ENCODE measurements around the gene ADAM12. TPM values are rescaled to one million over a fixed set of nuclear protein-coding genes. Genes with fewer than 3 reads are reported as not detected.

ADAM12 gene
- total RNA-seq, 4 donors from 2014 or later: 0.78 to 10.5 (median 1.2) TPM

DNA sequence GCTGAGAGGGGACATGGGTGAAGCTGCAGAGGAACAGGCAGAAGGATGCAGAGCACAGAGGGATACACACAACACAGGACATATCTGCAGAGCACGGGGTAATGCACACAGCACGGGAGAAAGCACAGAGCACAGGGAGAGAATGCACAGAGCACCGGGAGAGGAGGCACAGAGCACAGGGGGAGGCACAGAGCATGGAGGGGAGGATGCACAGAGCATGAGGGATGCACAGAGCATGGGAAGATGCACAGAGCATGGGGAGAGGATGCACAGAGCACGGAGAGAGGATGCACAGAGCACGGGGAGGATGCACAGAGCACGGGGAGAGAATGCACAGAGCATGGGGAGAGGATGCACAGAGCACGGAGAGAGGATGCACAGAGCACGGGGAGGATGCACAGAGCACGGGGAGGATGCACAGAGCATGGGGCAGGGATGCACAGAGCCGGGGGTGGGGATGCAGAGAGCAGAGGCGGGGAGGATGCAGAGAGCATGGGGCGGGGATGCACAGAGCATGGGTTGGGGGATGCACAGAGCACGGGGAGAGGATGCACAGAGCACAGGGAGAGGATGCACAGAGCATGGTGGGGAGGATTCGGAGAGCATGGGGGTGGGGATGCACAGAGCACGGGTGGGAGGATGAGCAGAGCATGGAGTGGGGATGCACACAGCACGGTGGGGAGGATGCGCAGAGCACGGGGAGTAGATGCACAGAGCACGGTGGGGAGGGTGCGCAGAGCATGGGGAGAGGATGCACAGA is 230.0 kb downstream of the ADAM12 start:
- TF ChIP-seq POLR2A (IDR thresholded peaks at IDR 0.05) (no peak), EP300 (IDR thresholded peaks at IDR 0.05) (no peak)
- TF ChIP-seq, protein P1, sequence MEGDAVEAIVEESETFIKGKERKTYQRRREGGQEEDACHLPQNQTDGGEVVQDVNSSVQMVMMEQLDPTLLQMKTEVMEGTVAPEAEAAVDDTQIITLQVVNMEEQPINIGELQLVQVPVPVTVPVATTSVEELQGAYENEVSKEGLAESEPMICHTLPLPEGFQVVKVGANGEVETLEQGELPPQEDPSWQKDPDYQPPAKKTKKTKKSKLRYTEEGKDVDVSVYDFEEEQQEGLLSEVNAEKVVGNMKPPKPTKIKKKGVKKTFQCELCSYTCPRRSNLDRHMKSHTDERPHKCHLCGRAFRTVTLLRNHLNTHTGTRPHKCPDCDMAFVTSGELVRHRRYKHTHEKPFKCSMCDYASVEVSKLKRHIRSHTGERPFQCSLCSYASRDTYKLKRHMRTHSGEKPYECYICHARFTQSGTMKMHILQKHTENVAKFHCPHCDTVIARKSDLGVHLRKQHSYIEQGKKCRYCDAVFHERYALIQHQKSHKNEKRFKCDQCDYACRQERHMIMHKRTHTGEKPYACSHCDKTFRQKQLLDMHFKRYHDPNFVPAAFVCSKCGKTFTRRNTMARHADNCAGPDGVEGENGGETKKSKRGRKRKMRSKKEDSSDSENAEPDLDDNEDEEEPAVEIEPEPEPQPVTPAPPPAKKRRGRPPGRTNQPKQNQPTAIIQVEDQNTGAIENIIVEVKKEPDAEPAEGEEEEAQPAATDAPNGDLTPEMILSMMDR (IDR thresholded peaks at IDR 0.05): no peak
- Histone ChIP-seq H3K4me3 (no peak overlapping the region), H3K36me3 (no peaks in the 10 kb centered on the region), H3K27ac (no peak overlapping the region), H3K9me3 (no peaks in the 10 kb centered on the region), H3K4me1 (peaks cover 0 to 7% (median 0%) of the 10 kb centered on the region in 4 donors), H3K27me3 (no peaks in the 10 kb centered on the region)
- WGBS, 2 donors: 67 to 69% methylated on average over 20 of the region's 20 CpGs
- DNase-seq (ENCODE audit: low spot score in 2 of 2): no peak

DNA sequence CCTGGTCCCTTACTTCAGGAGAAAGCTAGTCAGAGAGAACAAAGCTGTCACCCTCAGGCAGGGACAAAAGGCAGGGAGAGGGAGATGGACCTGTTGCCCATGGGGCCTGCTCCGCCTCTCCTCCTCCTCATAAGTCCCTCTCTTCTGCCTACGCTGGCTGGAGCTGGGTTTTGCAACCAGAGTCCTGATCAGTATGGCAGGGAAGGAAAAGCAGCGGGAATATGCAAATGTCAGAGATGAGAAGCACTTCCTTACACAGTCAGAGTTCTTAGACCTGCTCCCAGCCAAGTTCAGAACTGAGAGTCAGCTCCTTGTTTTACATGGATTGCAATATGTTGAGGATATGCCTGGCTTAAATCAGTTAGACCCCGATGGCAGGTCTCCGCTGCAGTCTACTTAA is 231.1 kb downstream of the ADAM12 start:
- H3K27ac ChIP-seq: no peak overlapping the region
- H3K4me3 ChIP-seq: no peak overlapping the region
- no peaks in the 10 kb centered on the region for H3K36me3 ChIP-seq
- TF ChIP-seq EP300 (IDR thresholded peaks at IDR 0.05) (no peak), POLR2A (IDR thresholded peaks at IDR 0.05) (no peak)
- TF ChIP-seq, protein P1 (IDR thresholded peaks at IDR 0.05): no peak
- WGBS, 2 donors: 77% methylated on average over 5 of the region's 5 CpGs
- no peaks in the 10 kb centered on the region for H3K9me3 ChIP-seq
- DNase-seq (ENCODE audit: low spot score in 2 of 2): no peak
- no peaks in the 10 kb centered on the region for H3K27me3 ChIP-seq
- H3K4me1 ChIP-seq: peaks cover 0 to 7% (median 0%) of the 10 kb centered on the region in 4 donors

DNA sequence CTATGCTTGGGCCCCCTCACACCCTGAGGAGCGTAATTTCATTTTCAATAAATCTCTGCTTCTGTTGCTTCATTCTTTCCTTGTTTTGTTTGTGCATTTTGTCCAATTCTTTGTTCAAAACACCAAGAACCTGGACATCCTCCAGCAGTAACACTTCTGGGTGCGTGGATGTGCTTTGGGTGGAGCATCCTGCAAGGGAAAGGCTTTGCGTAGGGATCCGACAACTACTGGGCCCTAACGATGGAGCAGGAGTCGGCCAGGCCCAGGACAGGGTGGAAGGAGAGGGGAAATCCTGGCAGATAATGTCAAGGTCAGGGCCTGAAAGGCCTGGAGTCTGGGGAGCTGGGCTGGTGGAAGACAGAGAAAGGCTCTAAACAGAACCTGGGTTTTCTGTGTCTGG is 231.8 kb downstream of the ADAM12 start:
- DNase-seq (ENCODE audit: low spot score in 2 of 2): no peak
- H3K27ac ChIP-seq: no peak overlapping the region
- no peaks in the 10 kb centered on the region for H3K36me3 ChIP-seq
- no peak overlapping the region for H3K4me3 ChIP-seq
- WGBS, 2 donors: 68 to 82% methylated on average over 6 of the region's 6 CpGs
- TF ChIP-seq EP300 (IDR thresholded peaks at IDR 0.05): no peak
- no peak for TF ChIP-seq POLR2A (IDR thresholded peaks at IDR 0.05)
- TF ChIP-seq, protein P1 (IDR thresholded peaks at IDR 0.05): no peak
- peaks cover 0 to 7% (median 0%) of the 10 kb centered on the region in 4 donors for H3K4me1 ChIP-seq
- peaks cover 0 to 2% (median under 1%) of the 10 kb centered on the region in 4 donors for H3K9me3 ChIP-seq
- no peaks in the 10 kb centered on the region for H3K27me3 ChIP-seq

DNA sequence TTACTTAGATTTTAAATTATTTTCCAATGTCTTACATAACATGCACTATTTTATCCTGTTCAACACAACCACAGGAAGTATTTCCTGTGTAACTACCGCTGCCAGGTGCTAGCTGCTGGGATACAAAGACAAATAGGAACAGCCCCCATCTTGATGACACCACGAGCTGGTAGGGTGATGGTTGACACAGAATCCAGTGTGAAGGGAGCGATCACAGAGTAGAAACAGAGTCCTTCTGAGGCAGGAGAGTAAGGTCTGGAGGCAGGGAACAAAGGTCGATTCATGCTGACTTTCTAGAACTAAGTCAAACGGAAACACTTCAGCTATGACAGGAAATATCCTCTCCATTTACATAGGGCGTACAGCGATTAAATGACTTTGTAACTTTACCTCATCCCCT is 232.3 kb downstream of the ADAM12 start:
- Histone ChIP-seq H3K4me3 (no peak overlapping the region), H3K27ac (no peak overlapping the region), H3K9me3 (peaks cover 0 to 7% (median 3%) of the 10 kb centered on the region in 4 donors), H3K36me3 (no peaks in the 10 kb centered on the region), H3K27me3 (no peaks in the 10 kb centered on the region), H3K4me1 (peaks cover 0 to 7% (median 0%) of the 10 kb centered on the region in 4 donors)
- TF ChIP-seq, protein P1 (IDR thresholded peaks at IDR 0.05): no peak
- TF ChIP-seq POLR2A (IDR thresholded peaks at IDR 0.05): no peak
- TF ChIP-seq EP300 (IDR thresholded peaks at IDR 0.05): no peak
- 46 to 49% methylated on average over 7 of the region's 7 CpGs for WGBS, 2 donors
- DNase-seq (ENCODE audit: low spot score in 2 of 2): no peak

DNA sequence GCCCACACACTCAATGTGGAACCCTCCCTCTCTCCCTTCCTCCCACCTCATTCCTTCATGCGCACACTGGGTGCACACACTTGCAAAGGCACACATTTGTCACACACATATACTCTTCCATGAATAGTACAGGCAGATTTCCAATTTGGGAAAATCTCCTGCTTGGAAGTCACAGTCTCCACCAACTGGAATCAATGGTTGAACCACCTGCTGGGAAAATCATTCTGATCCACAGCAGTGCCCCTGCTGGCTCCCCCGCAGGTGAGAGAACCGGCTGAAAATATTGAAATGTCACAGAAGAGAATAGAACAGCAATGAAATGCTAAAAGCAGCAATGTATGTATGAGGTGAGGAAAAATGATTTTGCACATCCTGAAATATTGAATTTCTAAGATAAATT is 232.7 kb downstream of the ADAM12 start:
- Histone ChIP-seq H3K36me3 (no peaks in the 10 kb centered on the region), H3K4me3 (no peak overlapping the region), H3K9me3 (peaks cover 0 to 12% (median 5%) of the 10 kb centered on the region in 4 donors), H3K27me3 (no peaks in the 10 kb centered on the region), H3K27ac (no peak overlapping the region), H3K4me1 (peaks cover 0 to 7% (median 0%) of the 10 kb centered on the region in 4 donors)
- TF ChIP-seq EP300 (IDR thresholded peaks at IDR 0.05) (no peak), POLR2A (IDR thresholded peaks at IDR 0.05) (no peak)
- TF ChIP-seq, protein P1 (IDR thresholded peaks at IDR 0.05): no peak
- DNase-seq (ENCODE audit: low spot score in 2 of 2): no peak
- 65 to 67% methylated on average over 3 of the region's 3 CpGs for WGBS, 2 donors
